Astrocyte of the cerebellum (primary cell): Measurements from ENCODE around the gene GARS1.

Experiments
- DNase-seq: peaks from one replicate; pipeline ENCODE4 v3.0.0-alpha.2; 2011; ENCODE audit warnings: low read depth
- H3K4me3 ChIP-seq: 2 replicates; pipeline ENCODE4 v1.5.1; 2011; ENCODE audit warnings: mild to moderate bottlenecking, low read depth, low read length, moderate library complexity
- in situ Hi-C: cut with HindIII; loops from 2 replicates; pipeline ENCODE4 v1.10.0; 2017; ENCODE audit warnings: low sequenced_read_pairs
- TF ChIP-seq, protein P1 (sequence below): IDR thresholded peaks from 2 replicates; pipeline ENCODE4 v1.5.1; 2012; ENCODE audit warnings: low read length, low read depth, moderate library complexity, mild to moderate bottlenecking; ENCODE audit errors: missing control alignments

The GARS1 gene

DNA sequence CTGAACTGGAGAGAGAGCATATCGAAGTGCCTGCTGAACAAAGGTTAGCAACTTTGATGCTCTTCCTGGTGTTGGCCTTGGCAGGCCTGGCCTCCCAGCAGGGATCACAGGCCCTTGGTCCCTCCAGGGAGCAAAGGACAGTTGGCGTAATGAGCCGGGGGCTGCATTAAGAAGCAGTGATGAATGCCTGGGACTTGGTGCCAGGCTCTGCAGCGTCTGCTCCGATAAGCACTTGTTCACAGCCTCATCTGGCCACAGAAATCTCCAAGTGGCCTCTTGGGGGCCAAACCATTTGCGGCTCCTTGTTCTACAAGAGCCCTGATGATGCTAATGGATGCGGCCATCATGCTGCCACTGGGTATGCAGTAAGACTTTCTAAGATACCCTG lies 55.7 kb downstream of the GARS1 start:
- in situ Hi-C loops = no loop called here
- DNase-seq = no peak
- no peak overlapping the region for H3K4me3 ChIP-seq
- TF ChIP-seq, protein P1, sequence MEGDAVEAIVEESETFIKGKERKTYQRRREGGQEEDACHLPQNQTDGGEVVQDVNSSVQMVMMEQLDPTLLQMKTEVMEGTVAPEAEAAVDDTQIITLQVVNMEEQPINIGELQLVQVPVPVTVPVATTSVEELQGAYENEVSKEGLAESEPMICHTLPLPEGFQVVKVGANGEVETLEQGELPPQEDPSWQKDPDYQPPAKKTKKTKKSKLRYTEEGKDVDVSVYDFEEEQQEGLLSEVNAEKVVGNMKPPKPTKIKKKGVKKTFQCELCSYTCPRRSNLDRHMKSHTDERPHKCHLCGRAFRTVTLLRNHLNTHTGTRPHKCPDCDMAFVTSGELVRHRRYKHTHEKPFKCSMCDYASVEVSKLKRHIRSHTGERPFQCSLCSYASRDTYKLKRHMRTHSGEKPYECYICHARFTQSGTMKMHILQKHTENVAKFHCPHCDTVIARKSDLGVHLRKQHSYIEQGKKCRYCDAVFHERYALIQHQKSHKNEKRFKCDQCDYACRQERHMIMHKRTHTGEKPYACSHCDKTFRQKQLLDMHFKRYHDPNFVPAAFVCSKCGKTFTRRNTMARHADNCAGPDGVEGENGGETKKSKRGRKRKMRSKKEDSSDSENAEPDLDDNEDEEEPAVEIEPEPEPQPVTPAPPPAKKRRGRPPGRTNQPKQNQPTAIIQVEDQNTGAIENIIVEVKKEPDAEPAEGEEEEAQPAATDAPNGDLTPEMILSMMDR = no peak

DNA sequence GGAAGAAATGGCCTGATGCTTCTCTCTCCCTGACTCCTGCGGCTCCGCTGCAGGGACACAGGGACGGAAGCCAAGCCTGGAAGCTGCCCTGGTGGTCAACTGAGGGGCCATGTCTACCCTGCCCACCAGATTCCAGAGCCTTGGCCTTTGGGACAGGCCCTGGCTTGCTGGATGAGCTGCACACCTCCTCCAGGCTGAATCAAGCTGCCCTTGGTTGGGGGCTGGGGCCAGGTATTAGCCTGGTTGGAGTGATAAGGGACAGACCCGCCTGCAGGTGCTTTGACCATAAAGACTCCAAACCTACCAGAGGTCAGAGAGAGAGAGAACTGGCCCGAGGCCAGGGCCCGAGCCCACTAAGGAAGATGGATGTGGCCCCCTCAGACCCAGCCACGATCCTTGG lies 57.5 kb downstream of the GARS1 start:
- in situ Hi-C loops = no loop called here
- DNase-seq = no peak
- no peak overlapping the region for H3K4me3 ChIP-seq
- TF ChIP-seq, protein P1 = no peak

DNA sequence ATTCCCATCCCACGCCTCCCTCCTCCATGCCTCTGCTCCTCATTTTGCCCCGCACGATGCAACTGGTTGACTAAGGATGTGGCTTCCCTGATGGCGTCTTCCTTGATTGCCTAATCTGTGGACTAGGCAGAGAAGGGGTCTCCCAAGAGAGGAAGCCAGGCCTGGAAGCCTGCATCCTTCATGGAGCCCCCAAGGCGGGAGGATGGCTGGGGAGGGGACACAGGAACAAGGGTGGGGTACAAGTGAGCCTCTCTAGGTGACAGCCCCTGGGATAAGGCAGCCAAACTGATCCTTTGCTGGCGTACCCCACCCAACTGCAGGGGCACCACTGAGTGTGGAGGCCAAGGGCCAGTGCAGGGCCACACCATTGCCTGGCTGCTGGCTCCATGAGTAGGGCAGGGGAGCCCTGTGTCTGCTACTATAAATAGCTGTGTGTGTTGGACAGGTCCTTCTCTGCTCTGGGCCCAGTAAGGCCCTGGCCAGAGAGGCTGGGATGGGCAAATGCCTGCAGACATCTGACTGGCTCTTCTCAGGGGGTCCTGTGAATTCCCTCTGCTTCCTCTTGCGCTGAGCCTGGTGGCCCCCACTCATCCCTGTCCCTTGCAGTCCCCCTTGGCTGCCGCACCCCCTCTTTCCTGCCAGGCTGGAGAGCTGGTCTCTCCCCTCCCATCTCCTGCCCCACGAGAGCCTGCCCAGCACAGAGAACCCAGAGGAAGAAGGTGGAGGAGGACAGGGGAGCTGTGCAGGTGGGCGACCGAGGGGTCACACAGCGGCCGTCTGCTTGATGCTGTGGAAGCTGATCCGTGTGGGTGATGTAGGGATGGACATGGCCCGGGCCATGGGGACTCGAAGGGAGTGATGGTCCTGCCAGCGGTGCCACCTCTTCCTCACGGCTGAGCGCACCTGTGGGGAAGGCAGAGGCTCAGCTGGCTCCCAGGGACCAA lies 58.3 kb downstream of the GARS1 start:
- in situ Hi-C loops = no loop called here
- TF ChIP-seq, protein P1 = no peak
- H3K4me3 ChIP-seq = no peak overlapping the region
- DNase-seq = no peak

DNA sequence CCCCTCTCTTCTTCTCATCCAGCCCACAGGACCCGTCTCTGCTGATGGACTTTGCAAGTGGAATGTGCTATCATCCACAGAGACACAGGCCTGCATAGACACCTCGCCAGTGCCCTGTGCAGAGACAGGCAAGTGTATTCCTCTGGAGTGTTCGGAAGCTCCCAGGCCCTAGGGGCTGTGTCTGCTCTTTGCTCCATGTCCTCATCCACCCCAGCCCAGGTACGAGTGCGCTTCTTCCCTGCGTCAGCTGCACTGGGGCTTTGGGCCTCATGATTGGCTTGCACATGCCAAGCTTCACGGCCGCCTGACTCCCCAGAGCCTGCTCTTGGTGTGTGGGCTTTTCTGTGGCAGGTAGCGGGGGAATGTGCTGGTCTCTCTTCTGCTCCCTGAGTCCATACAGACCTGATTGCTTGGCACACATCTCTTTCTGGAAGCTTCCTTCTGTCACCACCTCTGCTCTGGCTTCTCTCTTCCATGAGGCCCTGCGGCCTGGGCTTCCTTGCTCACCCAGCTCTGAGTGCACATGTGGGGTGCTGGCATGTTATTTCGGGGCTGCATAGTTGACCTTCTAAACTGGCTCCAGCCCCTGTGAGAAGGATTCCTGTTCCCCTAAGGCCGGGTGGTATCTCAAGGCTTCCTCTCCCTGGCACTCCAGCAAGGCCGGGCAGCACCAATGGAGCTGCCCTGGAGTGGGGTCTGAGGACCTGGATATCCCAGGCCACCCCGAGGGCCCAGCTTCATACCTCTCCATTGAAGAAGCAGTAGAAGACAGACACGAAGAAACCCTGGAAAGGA lies 59.8 kb downstream of the GARS1 start:
- in situ Hi-C loops = no loop called here
- TF ChIP-seq, protein P1 = no peak

DNA sequence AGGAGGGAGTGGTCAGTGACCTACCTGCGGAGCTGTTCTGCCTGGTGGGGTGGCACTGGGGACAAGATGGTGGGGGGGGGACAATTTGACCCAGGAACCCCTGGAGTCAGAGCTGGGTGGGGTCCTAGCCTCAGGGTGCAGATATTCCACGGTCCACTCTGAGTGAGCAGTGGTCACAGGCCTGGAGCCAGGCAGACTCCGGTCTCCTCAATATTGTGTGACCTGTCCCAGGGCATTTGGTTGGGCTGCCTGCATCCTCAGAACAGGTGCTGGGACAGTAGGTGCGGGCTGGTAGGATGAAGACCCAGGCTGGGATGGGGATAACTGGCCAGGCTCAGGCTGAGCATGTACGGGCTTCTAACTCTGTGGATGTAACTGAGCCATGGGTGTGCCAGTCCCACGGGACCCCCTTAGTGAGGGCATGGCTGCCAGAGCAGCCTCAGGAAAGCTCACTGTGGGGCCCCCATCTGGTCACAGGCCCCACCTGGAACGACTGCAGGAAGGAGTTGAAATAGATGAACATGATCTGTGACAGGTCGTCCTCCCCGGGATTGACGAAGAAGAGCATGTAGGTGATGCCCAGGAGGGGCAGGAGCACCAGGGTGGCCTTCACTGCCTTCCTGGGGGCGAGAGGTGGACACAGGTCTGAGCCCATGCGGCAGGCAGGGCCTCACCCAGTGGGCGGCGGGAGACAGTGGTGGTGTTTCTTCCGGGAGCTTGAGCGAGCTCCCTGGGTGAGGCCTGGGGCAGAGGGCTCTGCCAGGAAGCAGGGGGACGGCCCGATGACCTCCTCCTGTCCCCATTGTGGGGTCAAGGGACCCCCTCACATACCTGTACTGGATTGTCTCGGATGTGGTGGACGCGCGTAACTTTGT lies 60.7 kb downstream of the GARS1 start:
- no peak overlapping the region for H3K4me3 ChIP-seq

More for the DNA sequence above, 59.8 kb downstream of the GARS1 start:
- DNase-seq = no peak
- H3K4me3 ChIP-seq = no peak overlapping the region

More for the DNA sequence above, 60.7 kb downstream of the GARS1 start:
- DNase-seq = no peak
- TF ChIP-seq, protein P1 = no peak
- in situ Hi-C loops = no loop called here
